Duodenal mucosa (tissue), 2 donors: ENCODE measurements around the gene ZBTB46.

ENCODE experiments used
- H3K27ac ChIP-seq: one replicate; pipeline ENCODE4 v1.7.0; 2013; ENCODE audit warnings: low read depth, low read length
- H3K27me3 ChIP-seq, 2 donors: one replicate each; pipeline ENCODE4 v1.7.0; 2013; ENCODE audit warnings: low read length in 2 of 2, control low read depth in 1 of 2; ENCODE audit not compliant: insufficient read depth in 2 of 2, control insufficient read depth in 1 of 2
- H3K36me3 ChIP-seq, 2 donors: one replicate each; pipeline ENCODE4 v1.7.0; 2013; ENCODE audit warnings: low read length in 2 of 2, control low read depth in 1 of 2; ENCODE audit not compliant: insufficient read depth in 2 of 2, control insufficient read depth in 1 of 2
- H3K4me1 ChIP-seq, 2 donors: one replicate each; pipeline ENCODE4 v1.7.0; 2013; ENCODE audit warnings: low read length in 2 of 2, control low read depth in 1 of 2; ENCODE audit not compliant: insufficient read depth in 2 of 2, control insufficient read depth in 1 of 2
- H3K4me3 ChIP-seq, 2 donors: one replicate each; pipeline ENCODE4 v1.7.0; 2013; ENCODE audit warnings: low read length in 2 of 2, low read depth in 1 of 2
- H3K9ac ChIP-seq, 2 donors: one replicate each; pipeline ENCODE4 v1.7.0; 2013; ENCODE audit warnings: low read length in 2 of 2, low read depth in 1 of 2
- H3K9me3 ChIP-seq, 2 donors: one replicate each; pipeline ENCODE4 v1.7.0; 2013; ENCODE audit warnings: low read length in 2 of 2, control low read depth in 1 of 2; ENCODE audit not compliant: control insufficient read depth in 1 of 2

The ZBTB46 gene

DNA sequence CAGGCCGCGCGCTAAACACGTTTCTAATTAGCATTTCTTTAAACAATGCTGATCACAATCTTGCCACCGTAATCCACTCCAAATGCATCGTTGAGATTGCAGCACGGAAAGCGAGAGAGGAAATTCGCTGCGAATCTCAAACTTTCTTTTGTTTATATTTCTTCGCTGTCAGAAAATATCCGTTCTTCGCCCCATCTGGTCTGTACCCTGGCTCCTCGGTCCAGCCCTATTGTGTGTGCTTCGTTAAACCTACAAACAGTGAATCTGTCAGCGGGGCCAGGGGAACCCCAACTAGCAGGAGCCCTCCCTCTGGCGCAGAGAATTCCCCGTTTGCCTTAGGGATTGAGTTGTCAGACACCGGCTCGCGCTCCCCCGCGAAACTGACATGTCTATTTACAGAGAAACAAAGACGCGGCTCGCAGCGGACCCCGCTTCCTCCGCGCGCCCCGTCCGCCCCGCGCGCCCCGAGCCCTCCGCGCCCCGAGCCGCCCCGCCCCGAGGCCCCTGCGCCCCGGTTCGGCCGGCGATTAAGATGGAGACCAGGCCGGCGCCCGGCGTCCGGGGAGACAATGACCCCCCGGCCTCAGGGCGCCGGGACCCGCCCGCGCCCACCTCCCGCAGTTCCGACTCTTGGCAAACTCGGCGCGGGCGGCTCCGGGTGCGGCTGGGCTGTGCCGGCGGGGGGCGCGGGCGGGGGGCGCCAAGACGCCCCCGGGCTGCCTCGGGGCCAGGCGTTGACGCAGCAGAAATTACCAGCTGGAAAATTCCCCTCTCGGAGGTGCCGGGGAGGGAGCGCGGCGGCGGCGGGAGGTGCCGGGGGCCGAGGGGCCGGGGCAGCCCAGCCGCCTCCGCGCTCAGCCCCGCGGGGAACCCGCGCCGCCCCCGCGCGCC is 874 bp downstream of the ZBTB46 start:
- Histone ChIP-seq H3K4me1 (peaks cover 5 to 21% of the 10 kb centered on the region in 2 donors), H3K9ac (peak overlapping the region in 1 of 2 donors; percentile 17), H3K9me3 (no peaks in the 10 kb centered on the region), H3K36me3 (no peaks in the 10 kb centered on the region), H3K27me3 (peaks cover 34 to 42% of the 10 kb centered on the region in 2 donors), H3K4me3 (peak overlapping the region; percentile 53 to 68), H3K27ac (peak overlapping the region; percentile 42)

GRCh38 chr20:63829603-63829944 is 1.5 kb downstream of the ZBTB46 start:
- Histone ChIP-seq H3K4me3 (peak overlapping the region; percentile 53 to 68), H3K36me3 (no peaks in the 10 kb centered on the region), H3K27me3 (peaks cover 31 to 41% of the 10 kb centered on the region in 2 donors), H3K9ac (peak overlapping the region in 1 of 2 donors; percentile 17), H3K4me1 (peaks cover 5 to 20% of the 10 kb centered on the region in 2 donors), H3K27ac (no peak overlapping the region), H3K9me3 (no peaks in the 10 kb centered on the region)

- H3K27ac ChIP-seq, result no peak overlapping the region
- peaks cover 31 to 36% of the 10 kb centered on the region in 2 donors for H3K27me3 ChIP-seq
- no peaks in the 10 kb centered on the region for H3K36me3 ChIP-seq
- H3K9me3 ChIP-seq, result no peaks in the 10 kb centered on the region
- H3K4me1 ChIP-seq, result peaks cover 5 to 14% of the 10 kb centered on the region in 2 donors
- peak overlapping the region; percentile 53 to 68 for H3K4me3 ChIP-seq
- no peak overlapping the region for H3K9ac ChIP-seq
Observed at GRCh38 chr20:63828951-63829350, 2.1 kb downstream of the ZBTB46 start.

DNA sequence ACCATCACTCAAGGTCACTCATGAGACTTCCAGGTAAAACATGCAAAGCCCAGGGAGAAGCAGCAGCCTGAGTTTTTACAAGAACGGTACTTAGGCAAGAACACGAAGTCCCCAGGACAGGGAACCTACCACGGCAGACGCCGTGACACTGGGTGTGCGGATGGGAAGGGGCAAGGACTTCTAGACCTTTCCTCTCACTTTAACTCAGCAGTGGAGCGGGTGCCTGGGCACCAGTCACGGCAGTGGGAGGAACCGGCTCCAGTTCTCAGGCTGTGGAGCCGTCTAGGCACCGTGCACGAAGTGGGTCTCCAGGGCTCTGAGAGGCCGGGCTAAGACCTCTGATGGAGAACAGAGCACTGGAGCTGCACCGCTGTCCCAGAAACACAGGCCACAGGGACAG is 2.5 kb downstream of the ZBTB46 start:
- no peak overlapping the region for H3K9ac ChIP-seq
- no peak overlapping the region for H3K27ac ChIP-seq
- no peak overlapping the region for H3K4me3 ChIP-seq
- peaks cover 5 to 12% of the 10 kb centered on the region in 2 donors for H3K4me1 ChIP-seq
- H3K9me3 ChIP-seq, result no peaks in the 10 kb centered on the region
- peaks cover 31 to 32% of the 10 kb centered on the region in 2 donors for H3K27me3 ChIP-seq
- no peaks in the 10 kb centered on the region for H3K36me3 ChIP-seq

DNA sequence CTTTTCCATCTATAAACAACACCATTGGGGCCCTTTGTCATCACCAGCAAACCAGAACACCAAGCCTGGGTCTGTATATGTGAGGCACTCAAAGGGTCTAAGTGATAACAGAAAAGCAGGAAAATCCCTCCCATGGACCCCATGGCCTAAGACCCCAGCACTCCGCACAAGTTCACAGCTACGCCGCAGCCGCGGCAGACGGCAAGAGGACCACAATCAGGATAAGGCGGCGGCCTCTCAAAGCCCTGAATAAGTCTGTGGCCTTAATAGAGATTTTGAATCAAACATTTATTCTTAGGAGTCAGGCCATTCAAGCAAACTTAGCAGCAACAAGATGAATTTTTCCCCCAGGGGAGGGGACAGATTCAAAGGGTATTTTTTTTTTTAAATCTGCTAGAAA is 2.9 kb downstream of the ZBTB46 start:
- Histone ChIP-seq H3K36me3 (no peaks in the 10 kb centered on the region), H3K27me3 (peaks cover 31% of the 10 kb centered on the region in 2 donors), H3K4me1 (peaks cover 5 to 12% of the 10 kb centered on the region in 2 donors), H3K9ac (no peak overlapping the region), H3K4me3 (no peak overlapping the region), H3K27ac (no peak overlapping the region), H3K9me3 (no peaks in the 10 kb centered on the region)

GRCh38 chr20:63826753-63827152 is 4.3 kb downstream of the ZBTB46 start:
- Histone ChIP-seq H3K9me3 (no peaks in the 10 kb centered on the region), H3K4me1 (peaks cover 5 to 8% of the 10 kb centered on the region in 2 donors), H3K9ac (no peak overlapping the region), H3K36me3 (no peaks in the 10 kb centered on the region), H3K27me3 (peaks cover 22 to 25% of the 10 kb centered on the region in 2 donors), H3K4me3 (no peak overlapping the region), H3K27ac (no peak overlapping the region)

GRCh38 chr20:63825331-63826118 is 5.5 kb downstream of the ZBTB46 start:
- no peaks in the 10 kb centered on the region for H3K36me3 ChIP-seq
- no peak overlapping the region for H3K9ac ChIP-seq
- H3K27ac ChIP-seq, result no peak overlapping the region
- peaks cover 5 to 8% of the 10 kb centered on the region in 2 donors for H3K4me1 ChIP-seq
- H3K9me3 ChIP-seq, result no peaks in the 10 kb centered on the region
- peaks cover 22 to 25% of the 10 kb centered on the region in 2 donors for H3K27me3 ChIP-seq
- no peak overlapping the region for H3K4me3 ChIP-seq

DNA sequence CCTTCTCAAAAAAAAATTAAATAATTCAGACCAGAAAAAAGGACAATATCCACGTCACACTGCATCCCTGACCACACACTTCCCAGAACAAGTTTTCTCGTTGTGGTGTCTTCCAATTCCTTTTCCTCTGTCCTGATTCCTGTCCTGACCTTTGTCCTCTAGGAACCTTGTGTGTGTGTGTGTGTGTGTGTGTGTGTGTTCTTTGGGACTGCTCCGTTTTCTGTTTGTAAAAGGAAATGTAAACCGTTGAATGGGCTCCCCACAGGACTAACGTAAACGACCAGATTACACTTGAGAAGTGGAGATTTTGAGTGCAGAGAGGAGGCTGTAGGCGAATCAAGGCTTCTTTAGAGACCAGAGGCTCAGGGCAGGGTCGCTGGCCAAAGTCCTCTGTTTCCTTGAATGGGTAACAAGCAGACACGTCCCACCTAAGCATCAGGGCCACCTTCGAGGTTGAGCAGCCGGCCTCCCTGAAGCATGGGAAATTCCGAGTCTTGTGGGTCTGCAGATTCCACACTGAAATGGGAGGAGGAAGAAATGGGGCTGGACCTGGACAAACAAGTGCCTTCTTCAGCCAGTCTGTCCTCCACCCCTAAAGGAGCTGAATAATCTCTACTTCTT is 7.3 kb downstream of the ZBTB46 start:
- H3K9ac ChIP-seq, result no peak overlapping the region
- peaks cover 10 to 11% of the 10 kb centered on the region in 2 donors for H3K27me3 ChIP-seq
- no peak overlapping the region for H3K27ac ChIP-seq
- no peaks in the 10 kb centered on the region for H3K9me3 ChIP-seq
- no peaks in the 10 kb centered on the region for H3K36me3 ChIP-seq
- H3K4me1 ChIP-seq, result no peaks in the 10 kb centered on the region
- H3K4me3 ChIP-seq, result no peak overlapping the region

GRCh38 chr20:63822276-63822696 is 8.8 kb downstream of the ZBTB46 start:
- Histone ChIP-seq H3K9me3 (no peaks in the 10 kb centered on the region), H3K4me1 (no peaks in the 10 kb centered on the region), H3K27me3 (peaks cover 0 to 2% of the 10 kb centered on the region in 2 donors), H3K27ac (no peak overlapping the region), H3K4me3 (no peak overlapping the region), H3K9ac (no peak overlapping the region), H3K36me3 (no peaks in the 10 kb centered on the region)

GRCh38 chr20:63821811-63822210 is 9.3 kb downstream of the ZBTB46 start:
- Histone ChIP-seq H3K36me3 (no peaks in the 10 kb centered on the region), H3K27me3 (no peaks in the 10 kb centered on the region), H3K27ac (no peak overlapping the region), H3K9me3 (no peaks in the 10 kb centered on the region), H3K4me1 (no peaks in the 10 kb centered on the region), H3K9ac (no peak overlapping the region), H3K4me3 (no peak overlapping the region)
